ENCODE data around the gene SLC26A1. TPM values are rescaled to one million over a fixed set of nuclear protein-coding genes. Genes with fewer than 3 reads are reported as not detected.

SLC26A1 gene
- total and polyA plus RNA-seq, 5 donors, result 0.34 to 0.37 (median 0.36) TPM; not detected in 2

DNA sequence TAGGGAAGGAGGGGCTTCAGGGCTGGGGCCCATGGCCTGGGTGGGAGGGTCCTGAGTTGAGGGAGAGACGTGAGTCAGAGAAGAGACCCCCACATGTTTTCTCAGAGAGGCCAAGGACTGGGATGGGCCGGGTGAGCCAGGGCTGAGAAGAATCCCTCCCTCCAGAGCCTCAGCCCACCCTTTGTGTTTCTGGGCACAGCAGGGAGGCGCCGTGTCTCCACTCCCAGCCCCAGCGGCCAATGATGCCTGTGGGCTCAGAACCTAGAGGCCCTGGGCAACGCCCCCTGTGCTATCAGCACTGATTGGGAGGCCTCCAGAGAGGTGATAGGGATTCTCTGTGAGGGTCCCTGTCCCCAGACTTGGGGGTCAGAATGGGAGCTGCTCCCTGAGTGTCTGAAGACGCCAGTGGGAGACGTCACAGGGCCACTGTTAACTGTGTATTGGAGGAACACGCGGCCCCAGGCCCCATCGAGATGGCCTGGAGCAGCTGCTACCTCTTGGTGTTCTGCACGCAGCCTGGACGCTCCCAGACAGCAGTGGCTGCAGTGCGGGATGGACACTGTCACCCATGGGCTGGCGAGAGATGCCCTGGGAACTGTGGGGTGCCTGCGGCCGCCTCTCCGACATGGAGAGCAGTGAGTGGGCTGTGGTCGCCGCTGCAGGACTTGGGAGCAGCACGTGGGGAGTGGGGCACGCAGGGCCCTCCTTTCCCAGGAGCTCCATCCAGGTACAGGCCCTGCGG lies 26.7 kb upstream of the SLC26A1 start:
- no peak overlapping the region for H3K4me3 ChIP-seq (ENCODE audit: low read length)
- H3K4me1 ChIP-seq (ENCODE audit: control insufficient read depth, insufficient read depth, low read length), result no peaks in the 10 kb centered on the region
- DNase-seq, result no peak
- ATAC-seq, result no peak
- H3K27me3 ChIP-seq (ENCODE audit: control insufficient read depth, insufficient read depth), result no peaks in the 10 kb centered on the region
- intact Hi-C loops (cut with DNase I), result no loop called here
- H3K27ac ChIP-seq (ENCODE audit: low read length), result no peak overlapping the region
- WGBS, result 83% methylated on average over 23 of the region's 23 CpGs
- no peaks in the 10 kb centered on the region for H3K9me3 ChIP-seq (ENCODE audit: control insufficient read depth, low read length)

DNA sequence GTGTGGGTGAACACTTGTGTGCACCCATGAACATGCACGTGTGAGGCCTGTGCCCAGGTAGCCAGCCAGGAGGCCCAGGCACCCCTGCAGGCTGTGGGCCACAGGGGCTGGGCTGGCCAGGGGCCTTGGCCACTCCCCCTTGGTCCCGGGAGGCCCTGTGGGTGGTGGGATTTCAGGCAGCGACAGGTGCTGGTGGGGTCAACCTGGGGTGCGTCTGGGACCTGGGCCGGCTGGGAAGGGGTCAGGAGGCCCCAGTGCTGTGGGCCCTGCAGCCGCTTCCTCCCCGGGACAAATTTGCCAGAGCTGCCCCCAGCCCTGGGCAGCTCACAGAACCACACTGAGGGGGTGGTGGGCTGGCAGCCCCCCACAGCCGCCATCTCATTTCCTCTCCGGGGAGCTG lies 26.1 kb upstream of the SLC26A1 start:
- ATAC-seq (no peak), DNase-seq (no peak)
- no peak overlapping the region for H3K27ac ChIP-seq (ENCODE audit: low read length)
- intact Hi-C loops (cut with DNase I), result no loop called here
- H3K9me3 ChIP-seq (ENCODE audit: control insufficient read depth, low read length), result no peaks in the 10 kb centered on the region
- no peak overlapping the region for H3K4me3 ChIP-seq (ENCODE audit: low read length)
- no peaks in the 10 kb centered on the region for H3K4me1 ChIP-seq (ENCODE audit: control insufficient read depth, insufficient read depth, low read length)
- H3K27me3 ChIP-seq (ENCODE audit: control insufficient read depth, insufficient read depth), result no peaks in the 10 kb centered on the region
- WGBS, result 56% methylated on average over 9 of the region's 9 CpGs

DNA sequence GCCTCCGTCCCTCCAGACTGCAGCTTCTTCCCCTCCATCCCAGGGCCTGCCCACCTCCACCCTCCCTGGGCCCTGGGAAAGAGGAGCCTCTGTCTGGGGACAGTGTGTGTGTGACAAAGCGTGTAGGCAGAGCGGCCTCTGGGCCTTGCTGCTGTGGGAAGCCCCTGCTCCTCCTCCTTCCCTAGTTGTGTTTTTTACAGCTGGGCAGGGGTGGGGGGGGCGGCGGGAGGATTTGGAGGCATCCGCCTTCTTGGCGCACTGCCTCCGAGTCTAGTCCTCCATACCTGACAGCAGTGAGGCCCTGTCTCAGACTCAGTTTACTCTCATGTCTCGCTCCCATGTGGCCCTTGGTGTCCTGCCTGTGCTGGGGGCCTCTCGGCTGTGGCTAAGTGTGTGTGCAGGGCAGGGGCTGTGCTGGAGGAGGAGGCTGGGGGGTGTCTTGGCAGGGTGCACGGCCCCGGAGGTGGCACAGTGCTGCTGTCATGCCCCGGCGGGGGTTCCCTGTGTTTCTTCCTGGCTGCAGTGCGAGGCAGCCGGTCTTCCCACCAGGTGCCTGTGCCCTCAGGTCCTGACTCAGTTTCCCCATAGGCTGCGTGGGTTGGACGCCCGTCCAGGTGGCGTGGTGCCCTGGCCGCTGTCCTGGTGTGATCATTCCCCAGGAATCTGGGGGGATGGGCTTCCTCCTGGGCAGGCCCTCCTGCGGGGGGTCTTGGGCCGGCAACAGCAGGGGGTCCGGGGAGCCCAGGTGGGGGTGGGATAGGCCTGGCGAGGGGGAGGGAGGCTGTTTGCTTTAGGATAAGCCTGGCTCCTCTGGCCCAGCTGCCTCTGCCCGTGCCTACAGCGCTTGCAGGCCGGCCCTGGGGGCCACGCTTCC lies 25.2 kb upstream of the SLC26A1 start:
- H3K27ac ChIP-seq (ENCODE audit: low read length), result no peak overlapping the region
- H3K9me3 ChIP-seq (ENCODE audit: control insufficient read depth, low read length), result no peaks in the 10 kb centered on the region
- WGBS, result 74% methylated on average over 29 of the region's 29 CpGs
- no peak overlapping the region for H3K4me3 ChIP-seq (ENCODE audit: low read length)
- ATAC-seq (no peak), DNase-seq (no peak)
- no peaks in the 10 kb centered on the region for H3K4me1 ChIP-seq (ENCODE audit: control insufficient read depth, insufficient read depth, low read length)
- H3K27me3 ChIP-seq (ENCODE audit: control insufficient read depth, insufficient read depth), result no peaks in the 10 kb centered on the region
- intact Hi-C loops (cut with DNase I), result no loop called here

DNA sequence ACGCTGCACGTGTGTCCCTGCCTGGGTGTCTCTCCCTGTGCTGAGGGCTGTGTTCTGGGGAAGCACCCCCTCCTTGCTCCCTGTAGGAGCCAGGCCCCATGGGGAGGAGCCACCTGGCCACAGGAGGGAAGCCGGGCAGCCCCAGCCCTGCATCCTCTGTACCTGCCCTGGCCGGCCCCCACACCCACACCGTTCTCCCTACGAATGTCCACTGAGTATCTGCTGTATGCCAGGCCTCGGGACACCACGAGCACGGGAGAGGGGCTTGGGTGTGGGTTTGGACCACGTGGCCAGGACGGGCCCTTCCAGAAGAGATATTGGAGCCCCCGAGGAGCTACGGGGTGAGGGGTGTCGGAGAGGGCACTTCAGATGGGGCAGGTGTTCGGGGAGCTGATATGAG lies 24.5 kb upstream of the SLC26A1 start:
- DNase-seq, result no peak
- Histone ChIP-seq H3K4me3 (ENCODE audit: low read length) (no peak overlapping the region), H3K27me3 (ENCODE audit: control insufficient read depth, insufficient read depth) (no peaks in the 10 kb centered on the region), H3K4me1 (ENCODE audit: control insufficient read depth, insufficient read depth, low read length) (no peaks in the 10 kb centered on the region), H3K9me3 (ENCODE audit: control insufficient read depth, low read length) (no peaks in the 10 kb centered on the region), H3K27ac (ENCODE audit: low read length) (no peak overlapping the region)
- no peak for ATAC-seq
- WGBS, result 79% methylated on average over 15 of the region's 15 CpGs
- intact Hi-C loops (cut with DNase I), result no loop called here

DNA sequence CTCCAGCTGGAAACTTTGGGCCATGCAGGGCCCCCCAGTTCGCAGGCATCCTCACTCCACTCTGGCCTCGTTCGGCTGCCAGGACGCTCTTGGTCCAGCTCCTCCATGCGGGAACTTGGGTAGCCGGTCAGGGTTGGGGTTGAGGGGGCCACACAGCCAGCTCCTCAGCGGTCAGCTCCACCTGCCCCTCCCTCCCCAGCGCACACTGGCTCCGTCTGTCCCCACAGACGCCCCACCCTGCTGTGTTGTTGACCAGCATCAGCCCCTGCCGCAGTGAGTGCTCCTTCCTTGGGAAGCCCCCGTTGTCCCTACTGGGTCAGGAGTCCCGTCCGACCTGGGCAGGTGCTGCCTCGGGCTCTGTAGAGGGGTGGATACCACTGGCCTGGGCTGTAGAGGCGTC lies 24.0 kb upstream of the SLC26A1 start:
- H3K27ac ChIP-seq (ENCODE audit: low read length), result no peak overlapping the region
- no peaks in the 10 kb centered on the region for H3K9me3 ChIP-seq (ENCODE audit: control insufficient read depth, low read length)
- ATAC-seq, result no peak
- 88% methylated on average over 16 of the region's 16 CpGs for WGBS
- DNase-seq, result no peak
- intact Hi-C loops (cut with DNase I), result no loop called here
- no peaks in the 10 kb centered on the region for H3K27me3 ChIP-seq (ENCODE audit: control insufficient read depth, insufficient read depth)
- no peaks in the 10 kb centered on the region for H3K4me1 ChIP-seq (ENCODE audit: control insufficient read depth, insufficient read depth, low read length)
- no peak overlapping the region for H3K4me3 ChIP-seq (ENCODE audit: low read length)

DNA sequence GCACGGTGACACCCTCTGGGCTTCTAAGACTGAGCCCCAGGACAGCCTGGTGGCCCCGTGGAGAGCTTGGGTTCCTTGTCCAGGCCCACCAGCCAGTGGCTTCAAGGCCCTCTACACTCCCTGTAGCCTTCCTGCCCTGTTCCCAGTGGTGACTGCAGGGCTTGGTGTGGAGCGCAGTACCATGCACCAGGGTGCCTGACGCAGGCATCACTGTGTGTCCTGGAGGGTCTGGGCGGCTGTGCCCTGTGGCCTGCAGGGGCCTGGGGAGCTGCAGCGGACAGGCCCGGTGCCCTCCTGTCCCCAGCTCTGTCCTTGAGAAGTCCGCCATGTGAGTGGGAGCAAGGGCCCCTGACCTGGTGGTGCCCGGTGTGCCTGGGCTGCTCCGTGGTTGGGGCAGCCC lies 22.5 kb upstream of the SLC26A1 start:
- 86% methylated on average over 10 of the region's 10 CpGs for WGBS

DNA sequence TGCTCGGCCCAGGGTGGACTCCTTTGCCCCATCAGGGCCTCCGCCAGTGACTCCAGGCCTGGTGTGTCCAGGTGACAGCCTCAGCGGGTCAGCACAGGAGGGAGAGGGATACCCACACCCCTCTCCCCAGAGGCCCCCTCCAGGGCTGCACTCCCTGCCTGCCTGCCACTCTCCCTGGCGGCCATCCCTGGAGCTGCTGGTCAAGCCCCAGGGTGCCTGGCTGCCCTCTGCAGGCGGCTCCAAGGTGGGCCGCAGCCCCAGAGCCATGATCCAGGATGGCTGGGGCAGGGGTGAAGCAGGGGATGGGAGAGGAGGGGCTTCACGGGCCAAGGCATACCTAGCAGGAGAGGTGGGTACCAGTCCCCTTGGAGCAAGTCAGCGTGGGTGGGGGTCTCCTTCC lies 22.0 kb upstream of the SLC26A1 start:
- intact Hi-C loops (cut with DNase I), result no loop called here
- no peak for ATAC-seq
- H3K4me1 ChIP-seq (ENCODE audit: control insufficient read depth, insufficient read depth, low read length), result no peaks in the 10 kb centered on the region

More for the DNA sequence above, 22.5 kb upstream of the SLC26A1 start:
- no peak for DNase-seq
- H3K9me3 ChIP-seq (ENCODE audit: control insufficient read depth, low read length), result no peaks in the 10 kb centered on the region
- no peak overlapping the region for H3K4me3 ChIP-seq (ENCODE audit: low read length)
- ATAC-seq, result no peak
- no peak overlapping the region for H3K27ac ChIP-seq (ENCODE audit: low read length)
- intact Hi-C loops (cut with DNase I), result no loop called here
- H3K4me1 ChIP-seq (ENCODE audit: control insufficient read depth, insufficient read depth, low read length), result no peaks in the 10 kb centered on the region
- no peaks in the 10 kb centered on the region for H3K27me3 ChIP-seq (ENCODE audit: control insufficient read depth, insufficient read depth)

DNA sequence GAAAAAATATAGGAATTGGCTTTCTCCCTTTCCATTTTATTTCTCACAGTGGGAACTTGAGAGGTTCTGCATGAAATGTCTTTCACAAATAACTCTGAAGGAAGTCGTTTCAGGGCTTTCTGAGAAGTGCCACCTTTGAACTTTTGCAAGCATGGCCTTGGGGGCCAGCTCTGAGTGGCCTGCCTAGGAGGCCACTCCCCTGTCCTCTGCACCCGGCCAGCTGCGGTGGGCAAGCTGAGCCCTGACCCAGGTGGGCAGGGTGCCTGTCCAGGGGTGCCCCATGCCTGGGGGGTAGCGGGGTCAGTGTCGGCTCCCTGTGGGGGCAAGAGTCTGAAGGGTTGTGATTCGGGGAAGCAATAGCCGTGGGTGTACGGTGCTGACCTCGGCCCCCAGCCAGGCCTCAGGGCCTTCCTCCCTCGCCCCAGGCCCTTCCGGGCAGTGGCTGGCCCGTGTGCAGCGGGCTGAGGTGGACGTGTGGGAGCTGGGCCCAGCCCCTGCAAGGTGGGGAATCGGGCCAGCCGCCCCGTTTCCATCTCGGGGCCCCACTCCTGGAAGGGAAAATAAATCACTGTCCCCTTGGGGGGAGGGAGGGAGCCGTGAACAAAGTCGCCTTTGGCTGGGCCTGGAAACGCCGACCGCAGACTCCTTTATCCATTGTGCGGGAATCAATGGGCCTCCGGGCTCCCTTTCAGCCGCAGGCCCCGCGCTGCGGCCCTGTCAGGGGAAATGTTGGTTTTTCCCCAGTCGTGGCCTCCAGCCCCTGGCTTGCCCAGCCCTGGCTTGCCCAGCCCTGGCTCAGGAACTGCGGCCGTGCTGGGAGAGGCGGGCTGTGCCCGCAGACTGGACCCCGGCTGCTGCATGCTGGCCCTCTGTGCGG lies 21.3 kb upstream of the SLC26A1 start:
- intact Hi-C loops (cut with DNase I), result no loop called here
- H3K4me3 ChIP-seq (ENCODE audit: low read length), result no peak overlapping the region
- no peaks in the 10 kb centered on the region for H3K4me1 ChIP-seq (ENCODE audit: control insufficient read depth, insufficient read depth, low read length)
- H3K9me3 ChIP-seq (ENCODE audit: control insufficient read depth, low read length), result no peaks in the 10 kb centered on the region
- ATAC-seq (no peak), DNase-seq (no peak)
- no peak overlapping the region for H3K27ac ChIP-seq (ENCODE audit: low read length)
- WGBS, result 84% methylated on average over 36 of the region's 36 CpGs
- H3K27me3 ChIP-seq (ENCODE audit: control insufficient read depth, insufficient read depth), result no peaks in the 10 kb centered on the region

More for the DNA sequence above, 22.0 kb upstream of the SLC26A1 start:
- H3K4me3 ChIP-seq (ENCODE audit: low read length), result no peak overlapping the region
- 86% methylated on average over 8 of the region's 8 CpGs for WGBS
- H3K27me3 ChIP-seq (ENCODE audit: control insufficient read depth, insufficient read depth), result no peaks in the 10 kb centered on the region
- H3K9me3 ChIP-seq (ENCODE audit: control insufficient read depth, low read length), result no peaks in the 10 kb centered on the region
- H3K27ac ChIP-seq (ENCODE audit: low read length), result no peak overlapping the region
- no peak for DNase-seq

DNA sequence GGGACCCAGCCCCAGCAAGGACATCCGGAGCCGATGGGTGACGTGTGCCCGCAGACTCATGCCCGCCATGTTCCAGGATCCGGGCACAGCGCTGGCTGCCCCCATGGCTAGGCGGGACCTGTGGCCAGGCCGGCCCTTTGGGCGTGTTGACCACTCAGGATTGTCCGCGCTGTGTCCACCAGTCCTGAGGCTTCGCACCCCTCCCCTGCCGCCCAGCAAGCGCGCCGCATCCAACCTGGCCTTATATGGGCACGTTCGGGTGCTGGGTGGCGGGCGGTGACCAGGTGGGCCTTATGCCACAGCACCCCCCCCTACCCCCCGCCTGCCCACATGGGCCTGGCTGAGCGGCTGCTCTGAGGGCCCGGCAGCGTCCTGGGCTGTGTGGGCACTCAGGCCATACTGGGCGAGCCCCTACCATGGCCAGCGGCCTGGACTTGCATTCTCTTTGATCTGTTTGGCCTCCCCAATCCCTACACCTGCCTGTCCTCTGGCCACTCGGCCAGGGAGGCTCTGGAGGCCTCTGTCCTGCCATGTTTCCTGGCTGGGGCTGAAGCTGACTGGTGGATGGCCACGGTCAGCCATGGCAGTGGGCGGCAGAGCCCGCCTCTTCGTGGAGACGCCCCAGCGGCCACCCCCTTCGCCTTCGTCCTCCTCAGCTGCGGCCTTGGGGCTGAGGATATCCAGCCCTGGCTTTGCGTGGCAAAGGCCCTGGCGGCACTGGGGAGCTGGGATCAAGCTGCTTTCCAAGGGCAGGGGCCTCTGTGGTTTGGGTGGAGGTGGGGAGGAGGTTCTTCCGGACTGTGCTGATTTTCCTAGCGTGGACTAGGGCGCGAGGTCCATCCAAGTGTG lies 20.2 kb upstream of the SLC26A1 start:
- 94% methylated on average over 43 of the region's 43 CpGs for WGBS
- no peaks in the 10 kb centered on the region for H3K9me3 ChIP-seq (ENCODE audit: control insufficient read depth, low read length)
- intact Hi-C loops (cut with DNase I), result no loop called here
- ATAC-seq (no peak), DNase-seq (no peak)
- no peak overlapping the region for H3K27ac ChIP-seq (ENCODE audit: low read length)
- no peaks in the 10 kb centered on the region for H3K27me3 ChIP-seq (ENCODE audit: control insufficient read depth, insufficient read depth)
- H3K4me1 ChIP-seq (ENCODE audit: control insufficient read depth, insufficient read depth, low read length), result no peaks in the 10 kb centered on the region
- no peak overlapping the region for H3K4me3 ChIP-seq (ENCODE audit: low read length)

DNA sequence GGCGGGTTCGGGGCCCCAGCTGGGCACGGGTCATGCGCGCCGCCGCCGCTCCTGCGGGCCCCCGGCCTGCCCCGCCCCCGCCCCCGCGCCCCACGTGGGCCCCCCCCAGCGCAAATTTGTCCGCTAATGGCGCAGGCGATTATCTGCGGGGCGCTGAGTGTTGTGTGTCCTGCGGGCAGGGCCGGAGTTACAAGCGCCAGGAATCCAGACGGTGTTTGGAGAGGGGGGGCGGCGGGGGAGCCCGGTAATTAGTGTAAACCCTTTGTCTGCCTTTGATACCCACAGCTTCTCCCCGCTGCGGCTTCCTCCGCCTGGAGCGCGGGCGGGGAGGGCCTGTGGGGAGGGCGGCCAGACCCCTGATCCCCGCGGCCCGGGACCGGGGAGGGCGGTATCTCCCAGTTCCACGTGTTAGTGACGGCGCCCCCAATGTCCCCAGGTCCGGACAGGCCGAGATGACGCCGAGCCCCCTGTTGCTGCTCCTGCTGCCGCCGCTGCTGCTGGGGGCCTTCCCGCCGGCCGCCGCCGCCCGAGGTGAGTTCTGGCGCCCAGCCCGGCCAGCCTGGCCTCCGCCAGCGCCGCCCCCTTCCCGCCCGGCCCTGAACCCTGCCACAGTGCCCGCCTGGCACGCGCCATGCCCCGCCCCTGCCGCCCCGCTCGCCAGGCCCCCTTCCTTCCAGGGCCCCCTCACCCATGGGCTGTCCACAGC lies 19.0 kb upstream of the SLC26A1 start:
- no peak for DNase-seq

More for the DNA sequence above, 19.0 kb upstream of the SLC26A1 start:
- no peak for ATAC-seq
- Histone ChIP-seq H3K27ac (ENCODE audit: low read length) (no peak overlapping the region), H3K9me3 (ENCODE audit: control insufficient read depth, low read length) (no peaks in the 10 kb centered on the region), H3K4me3 (ENCODE audit: low read length) (peak overlapping the region; percentile 84), H3K4me1 (ENCODE audit: control insufficient read depth, insufficient read depth, low read length) (no peaks in the 10 kb centered on the region), H3K27me3 (ENCODE audit: control insufficient read depth, insufficient read depth) (no peaks in the 10 kb centered on the region)
- 3% methylated on average over 69 of the region's 69 CpGs for WGBS
- intact Hi-C loops (cut with DNase I), result no loop called here
